ENCODE data around the gene SLC25A17. TPM values are rescaled to one million over a fixed set of nuclear protein-coding genes. Genes with fewer than 3 reads are reported as not detected.

The SLC25A17 gene
- total RNA-seq, 1 experiment from 2014 or later = 35.0 TPM

- no peaks in the 10 kb centered on the region for H3K36me3 ChIP-seq (replicated peaks; ENCODE audit: control insufficient read depth, insufficient read depth, low read length)
- no peaks in the 10 kb centered on the region for H3K27me3 ChIP-seq (ENCODE audit: control insufficient read depth, insufficient read depth, low read length)
- DNase-seq = no peak
- no peak overlapping the region for H3K4me3 ChIP-seq (ENCODE audit: insufficient read depth, low read depth, low read length)
These were observed 62.1 kb downstream of the SLC25A17 start for GRCh38 chr22:40757071-40757470.

- DNase-seq = no peak
- H3K27me3 ChIP-seq (ENCODE audit: control insufficient read depth, insufficient read depth, low read length) = no peaks in the 10 kb centered on the region
- H3K36me3 ChIP-seq (replicated peaks; ENCODE audit: control insufficient read depth, insufficient read depth, low read length) = no peaks in the 10 kb centered on the region
- H3K4me3 ChIP-seq (ENCODE audit: insufficient read depth, low read depth, low read length) = no peak overlapping the region
These were observed 66.0 kb downstream of the SLC25A17 start for GRCh38 chr22:40753114-40753513.

- H3K27me3 ChIP-seq (ENCODE audit: control insufficient read depth, insufficient read depth, low read length) = no peaks in the 10 kb centered on the region
- H3K4me3 ChIP-seq (ENCODE audit: insufficient read depth, low read depth, low read length) = no peak overlapping the region
- H3K36me3 ChIP-seq (replicated peaks; ENCODE audit: control insufficient read depth, insufficient read depth, low read length) = no peaks in the 10 kb centered on the region
- no peak for DNase-seq
These were observed 67.9 kb downstream of the SLC25A17 start for GRCh38 chr22:40751250-40751649.

- Histone ChIP-seq H3K36me3 (replicated peaks; ENCODE audit: control insufficient read depth, insufficient read depth, low read length) (no peaks in the 10 kb centered on the region), H3K4me3 (ENCODE audit: insufficient read depth, low read depth, low read length) (no peak overlapping the region), H3K27me3 (ENCODE audit: control insufficient read depth, insufficient read depth, low read length) (no peaks in the 10 kb centered on the region)
- no peak for DNase-seq
These were observed 69.3 kb downstream of the SLC25A17 start for GRCh38 chr22:40749829-40750228.

- no peaks in the 10 kb centered on the region for H3K36me3 ChIP-seq (replicated peaks; ENCODE audit: control insufficient read depth, insufficient read depth, low read length)
- no peak for DNase-seq
- H3K27me3 ChIP-seq (ENCODE audit: control insufficient read depth, insufficient read depth, low read length) = no peaks in the 10 kb centered on the region
- H3K4me3 ChIP-seq (ENCODE audit: insufficient read depth, low read depth, low read length) = no peak overlapping the region
These were observed 70.5 kb downstream of the SLC25A17 start for GRCh38 chr22:40748388-40749355.

- Histone ChIP-seq H3K27me3 (ENCODE audit: control insufficient read depth, insufficient read depth, low read length) (no peaks in the 10 kb centered on the region), H3K4me3 (ENCODE audit: insufficient read depth, low read depth, low read length) (no peak overlapping the region), H3K36me3 (replicated peaks; ENCODE audit: control insufficient read depth, insufficient read depth, low read length) (no peaks in the 10 kb centered on the region)
- no peak for DNase-seq
These were observed 71.8 kb downstream of the SLC25A17 start for GRCh38 chr22:40747361-40747760.

GRCh38 chr22:40746428-40747220 is 72.5 kb downstream of the SLC25A17 start:
- no peaks in the 10 kb centered on the region for H3K27me3 ChIP-seq (ENCODE audit: control insufficient read depth, insufficient read depth, low read length)
- no peak for DNase-seq
- H3K4me3 ChIP-seq (ENCODE audit: insufficient read depth, low read depth, low read length) = no peak overlapping the region
- H3K36me3 ChIP-seq (replicated peaks; ENCODE audit: control insufficient read depth, insufficient read depth, low read length) = no peaks in the 10 kb centered on the region

GRCh38 chr22:40743768-40744167 is 75.4 kb downstream of the SLC25A17 start:
- Histone ChIP-seq H3K36me3 (replicated peaks; ENCODE audit: control insufficient read depth, insufficient read depth, low read length) (no peaks in the 10 kb centered on the region), H3K27me3 (ENCODE audit: control insufficient read depth, insufficient read depth, low read length) (no peaks in the 10 kb centered on the region), H3K4me3 (ENCODE audit: insufficient read depth, low read depth, low read length) (no peak overlapping the region)
- DNase-seq = no peak

- Histone ChIP-seq H3K27me3 (ENCODE audit: control insufficient read depth, insufficient read depth, low read length) (no peaks in the 10 kb centered on the region), H3K4me3 (ENCODE audit: insufficient read depth, low read depth, low read length) (no peak overlapping the region), H3K36me3 (replicated peaks; ENCODE audit: control insufficient read depth, insufficient read depth, low read length) (no peaks in the 10 kb centered on the region)
- no peak for DNase-seq
These were observed 78.0 kb downstream of the SLC25A17 start for GRCh38 chr22:40741116-40741515.

GRCh38 chr22:40739721-40740120 is 79.4 kb downstream of the SLC25A17 start:
- no peak for DNase-seq
- Histone ChIP-seq H3K4me3 (ENCODE audit: insufficient read depth, low read depth, low read length) (no peak overlapping the region), H3K27me3 (ENCODE audit: control insufficient read depth, insufficient read depth, low read length) (no peaks in the 10 kb centered on the region), H3K36me3 (replicated peaks; ENCODE audit: control insufficient read depth, insufficient read depth, low read length) (no peaks in the 10 kb centered on the region)

GRCh38 chr22:40733919-40734318 is 85.2 kb downstream of the SLC25A17 start:
- Histone ChIP-seq H3K36me3 (replicated peaks; ENCODE audit: control insufficient read depth, insufficient read depth, low read length) (no peaks in the 10 kb centered on the region), H3K27me3 (ENCODE audit: control insufficient read depth, insufficient read depth, low read length) (no peaks in the 10 kb centered on the region), H3K4me3 (ENCODE audit: insufficient read depth, low read depth, low read length) (no peak overlapping the region)
- DNase-seq = no peak

- DNase-seq = no peak
- Histone ChIP-seq H3K36me3 (replicated peaks; ENCODE audit: control insufficient read depth, insufficient read depth, low read length) (no peaks in the 10 kb centered on the region), H3K27me3 (ENCODE audit: control insufficient read depth, insufficient read depth, low read length) (no peaks in the 10 kb centered on the region), H3K4me3 (ENCODE audit: insufficient read depth, low read depth, low read length) (no peak overlapping the region)
These were observed 86.2 kb downstream of the SLC25A17 start for GRCh38 chr22:40732999-40733292.

- no peak overlapping the region for H3K4me3 ChIP-seq (ENCODE audit: insufficient read depth, low read depth, low read length)
- H3K36me3 ChIP-seq (replicated peaks; ENCODE audit: control insufficient read depth, insufficient read depth, low read length) = no peaks in the 10 kb centered on the region
- H3K27me3 ChIP-seq (ENCODE audit: control insufficient read depth, insufficient read depth, low read length) = no peaks in the 10 kb centered on the region
- DNase-seq = no peak
These were observed 89.9 kb downstream of the SLC25A17 start for GRCh38 chr22:40729284-40729683.

GRCh38 chr22:40728731-40729189 is 90.4 kb downstream of the SLC25A17 start:
- DNase-seq = no peak
- Histone ChIP-seq H3K4me3 (ENCODE audit: insufficient read depth, low read depth, low read length) (no peak overlapping the region), H3K27me3 (ENCODE audit: control insufficient read depth, insufficient read depth, low read length) (no peaks in the 10 kb centered on the region), H3K36me3 (replicated peaks; ENCODE audit: control insufficient read depth, insufficient read depth, low read length) (no peaks in the 10 kb centered on the region)
